ENCODE measurements around the gene TMEM150B. TPM values are rescaled to one million over a fixed set of nuclear protein-coding genes. Genes with fewer than 3 reads are reported as not detected.

TMEM150B gene
- polyA plus RNA-seq, 3 donors: 10.1 to 65.6 (median 11.2) TPM

- TF ChIP-seq CTCF (IDR thresholded peaks at IDR 0.05): no peak
- H3K79me2 ChIP-seq (ENCODE audit: insufficient read depth, low read length): no peaks in the 10 kb centered on the region
- peaks cover 0 to 9% of the 10 kb centered on the region in 2 donors for H3K9me3 ChIP-seq (replicated peaks in 1 of 2; ENCODE audit: control insufficient read depth in 1 of 2, insufficient read depth in 1 of 2, low read length in 2 of 2)
- no peak overlapping the region for H3K4me2 ChIP-seq (replicated peaks; ENCODE audit: extremely low read depth, low read length, poor library complexity, severe bottlenecking)
- intact Hi-C loops (cut with micrococcal nuclease): no loop called here
- H3K36me3 Mint-ChIP-seq: peaks cover 5 to 8% of the 10 kb centered on the region in 2 donors
- peak overlapping the region in 1 of 2 donors; percentile 68 for H3K4me3 Mint-ChIP-seq
- peaks cover 0 to 11% (median 8%) of the 10 kb centered on the region in 7 donors for H3K9me3 Mint-ChIP-seq
- H3K27ac Mint-ChIP-seq: no peak overlapping the region
- H3K27me3 ChIP-seq (ENCODE audit: control insufficient read depth in 2 of 2, insufficient read depth in 2 of 2, low read length in 2 of 2): peaks cover 13 to 62% of the 10 kb centered on the region in 2 donors
- H4K20me1 ChIP-seq (ENCODE audit: insufficient read depth, low read length): no peaks in the 10 kb centered on the region
- DNase-seq: no peak
- no peak overlapping the region for H2AFZ ChIP-seq (ENCODE audit: insufficient read depth, low read depth, low read length, poor library complexity, severe bottlenecking)
- peaks cover 33% of the 10 kb centered on the region for H3K4me1 Mint-ChIP-seq
- WGBS (ENCODE audit: insufficient coverage): 53% methylated on average over 12 of the region's 13 CpGs
- H3K27me3 Mint-ChIP-seq (ENCODE audit: low read depth in 3 of 3): peaks cover 57 to 75% (median 57%) of the 10 kb centered on the region in 3 donors
- H3K36me3 ChIP-seq (replicated peaks in 1 of 2; ENCODE audit: control insufficient read depth in 1 of 2, insufficient read depth in 2 of 2, low read length in 2 of 2): no peaks in the 10 kb centered on the region
- H3K27ac ChIP-seq (ENCODE audit: low read depth in 1 of 2, low read length in 2 of 2): no peak overlapping the region
- H3K4me1 ChIP-seq (ENCODE audit: control insufficient read depth in 1 of 2, insufficient read depth in 2 of 2, low read length in 2 of 2): peaks cover 22 to 28% of the 10 kb centered on the region in 2 donors
- no peak overlapping the region for H3K4me3 ChIP-seq (replicated peaks in 1 of 3; ENCODE audit: low read depth in 2 of 3, low read length in 3 of 3)
- H3K9ac ChIP-seq (ENCODE audit: insufficient read depth, low read length, poor library complexity, severe bottlenecking): no peak overlapping the region
Measured at GRCh38 chr19:55355213-55355821, 30.2 kb upstream of the TMEM150B start.

- H3K27ac ChIP-seq (ENCODE audit: low read depth in 1 of 2, low read length in 2 of 2): no peak within 1 kb of the TSS
- peak within 1 kb of the TSS in 4 of 7 donors; percentile 41 to 80 (median 64) for H3K27ac Mint-ChIP-seq
- 4% methylated on average over 16 of the region's 43 CpGs for WGBS (ENCODE audit: insufficient coverage)
Measured at GRCh38 chr19:55354698-55355212, 29.6 kb upstream of the TMEM150B start, which contains the start of gene COX6B2. Gene COX6B2, minus strand, starts transcription at chr19:55354719. Its CDS starts 198 bp downstream, at chr19:55354521.

More at GRCh38 chr19:55354698-55355212, 29.6 kb upstream of the TMEM150B start, which contains the start of gene COX6B2:
- peak within 1 kb of the TSS; percentile 88 for H3K4me2 ChIP-seq (replicated peaks; ENCODE audit: extremely low read depth, low read length, poor library complexity, severe bottlenecking)
- no peaks in the 10 kb centered on the region for H3K79me2 ChIP-seq (ENCODE audit: insufficient read depth, low read length)
- Mint-ChIP-seq H3K27me3 (ENCODE audit: low read depth in 3 of 3) (peaks cover 57 to 73% (median 59%) of the 10 kb centered on the region in 3 donors), H3K9me3 (peaks cover 0 to 11% (median 8%) of the 10 kb centered on the region in 7 donors), H3K4me3 (peak within 1 kb of the TSS; percentile 84 to 90), H3K4me1 (peaks cover 33% of the 10 kb centered on the region), H3K36me3 (peaks cover 5 to 8% of the 10 kb centered on the region in 2 donors)
- H3K9ac ChIP-seq (ENCODE audit: insufficient read depth, low read length, poor library complexity, severe bottlenecking): peak within 1 kb of the TSS; percentile 19
- intact Hi-C loops (cut with micrococcal nuclease): loop anchor here in 1 of 2 donors (5.0 kb wide), 1 partner anchor 42 kb away; no protein-coding TSS in a partner anchor
- no peaks in the 10 kb centered on the region for H4K20me1 ChIP-seq (ENCODE audit: insufficient read depth, low read length)
- no peak for TF ChIP-seq CTCF (IDR thresholded peaks at IDR 0.05)
- H2AFZ ChIP-seq (ENCODE audit: insufficient read depth, low read depth, low read length, poor library complexity, severe bottlenecking): peak within 1 kb of the TSS; percentile 73
- H3K9me3 ChIP-seq (replicated peaks in 1 of 2; ENCODE audit: control insufficient read depth in 1 of 2, insufficient read depth in 1 of 2, low read length in 2 of 2): peaks cover 0 to 9% of the 10 kb centered on the region in 2 donors
- H3K36me3 ChIP-seq (replicated peaks in 1 of 2; ENCODE audit: control insufficient read depth in 1 of 2, insufficient read depth in 2 of 2, low read length in 2 of 2): no peaks in the 10 kb centered on the region
- peak within 1 kb of the TSS; percentile 36 to 71 (median 45) for H3K4me3 ChIP-seq (replicated peaks in 1 of 3; ENCODE audit: low read depth in 2 of 3, low read length in 3 of 3)
- peaks cover 13 to 62% of the 10 kb centered on the region in 2 donors for H3K27me3 ChIP-seq (ENCODE audit: control insufficient read depth in 2 of 2, insufficient read depth in 2 of 2, low read length in 2 of 2)
- DNase-seq: no peak
- peaks cover 22 to 28% of the 10 kb centered on the region in 2 donors for H3K4me1 ChIP-seq (ENCODE audit: control insufficient read depth in 1 of 2, insufficient read depth in 2 of 2, low read length in 2 of 2)

All from CD14-positive monocyte (primary cell).